CD14-positive monocyte (primary cell): ENCODE results near the gene TMEM151A. TPM values are rescaled to one million over a fixed set of nuclear protein-coding genes. Genes with fewer than 3 reads are reported as not detected.
"Not testable (repeated sequence)": the region's sequence is repeated elsewhere in the genome, so short reads cannot be mapped to it uniquely, and the experiment has no call there.

ENCODE experiments used
- DNase-seq, 3 donors: peaks; one replicate each; pipeline ENCODE4 v3.0.0-alpha.2; 2011 to 2022
- H2AFZ ChIP-seq: 2 replicates; pipeline ENCODE4 v1.6.0; 2012; ENCODE audit warnings: mild to moderate bottlenecking, low read depth, low read length, inconsistent platforms; ENCODE audit not compliant: insufficient read depth, poor library complexity, severe bottlenecking
- H3K27ac ChIP-seq, 2 donors: 1 replicate in 1 of 2; 2 replicates in 1 of 2; pipeline ENCODE4 v1.5.1; 2012 to 2013; ENCODE audit warnings: low read length in 2 of 2, control low read depth in 1 of 2, inconsistent platforms in 1 of 2, low read depth in 1 of 2, mild to moderate bottlenecking in 1 of 2
- H3K27me3 ChIP-seq, 2 donors: one replicate each; pipeline versions ENCODE4 v1.6.0 to v1.6.1; 2011 to 2013; ENCODE audit warnings: low read length in 2 of 2; ENCODE audit not compliant: control insufficient read depth in 2 of 2, insufficient read depth in 2 of 2
- H3K36me3 ChIP-seq, 2 donors: replicated peaks in 1 of 2; 1 replicate in 1 of 2; 2 replicates in 1 of 2; pipeline versions ENCODE4 v1.5.1 to v1.6.1; 2012 to 2013; ENCODE audit warnings: low read length in 2 of 2, control low read depth in 1 of 2, inconsistent platforms in 1 of 2, mild to moderate bottlenecking in 1 of 2; ENCODE audit not compliant: insufficient read depth in 2 of 2, control insufficient read depth in 1 of 2
- H3K4me1 ChIP-seq, 2 donors: 1 replicate in 1 of 2; 2 replicates in 1 of 2; pipeline versions ENCODE4 v1.5.1 to v1.6.1; 2012 to 2013; ENCODE audit warnings: low read length in 2 of 2, control low read depth in 1 of 2, inconsistent platforms in 1 of 2, mild to moderate bottlenecking in 1 of 2, moderate library complexity in 1 of 2; ENCODE audit not compliant: insufficient read depth in 2 of 2, control insufficient read depth in 1 of 2
- H3K4me2 ChIP-seq: replicated peaks from 2 replicates; pipeline ENCODE3; 2012; ENCODE audit warnings: low read length, moderate library complexity, mild to moderate bottlenecking; ENCODE audit not compliant: poor library complexity, severe bottlenecking; ENCODE audit errors: extremely low read depth
- H3K4me3 ChIP-seq, 3 experiments: fragments of 200-600 bp in 1 of 3; sonication (generic) in 1 of 3; replicated peaks in 1 of 3; 1 replicate in 2 of 3; 2 replicates in 1 of 3; pipeline ENCODE4 v1.5.1; 2011 to 2013; ENCODE audit warnings: low read length in 3 of 3, mild to moderate bottlenecking in 3 of 3, control low read depth in 2 of 3, low read depth in 2 of 3, inconsistent platforms in 1 of 3, moderate library complexity in 1 of 3
- H3K79me2 ChIP-seq: 2 replicates; pipeline ENCODE4 v1.6.0; 2012; ENCODE audit warnings: mild to moderate bottlenecking, control low read depth, inconsistent platforms, low read length, moderate library complexity; ENCODE audit not compliant: insufficient read depth
- H3K9ac ChIP-seq: 2 replicates; pipeline ENCODE4 v1.6.0; 2017; ENCODE audit warnings: low read length, mild to moderate bottlenecking; ENCODE audit not compliant: insufficient read depth, poor library complexity, severe bottlenecking
- H3K9me3 ChIP-seq, 2 donors: replicated peaks in 1 of 2; 1 replicate in 1 of 2; 2 replicates in 1 of 2; pipeline versions ENCODE4 v1.5.1 to v1.6.1; 2012 to 2013; ENCODE audit warnings: low read length in 2 of 2, control low read depth in 1 of 2; ENCODE audit not compliant: control insufficient read depth in 1 of 2, insufficient read depth in 1 of 2
- H4K20me1 ChIP-seq: 2 replicates; pipeline ENCODE4 v1.6.0; 2012; ENCODE audit warnings: mild to moderate bottlenecking, low read length, control low read depth, moderate library complexity; ENCODE audit not compliant: insufficient read depth
- H3K27ac Mint-ChIP-seq, 7 donors: one replicate each; pipeline ENCODE4 v1.8.0; 2020; ENCODE audit warnings: mild to moderate bottlenecking in 7 of 7, mixed read lengths in 7 of 7, moderate library complexity in 6 of 7, inconsistent platforms in 2 of 7
- H3K27me3 Mint-ChIP-seq, 3 donors: one replicate each; pipeline ENCODE4 v1.8.0; 2021 to 2022; ENCODE audit warnings: low read depth in 3 of 3, mild to moderate bottlenecking in 3 of 3, mixed read lengths in 3 of 3, moderate library complexity in 3 of 3, inconsistent platforms in 1 of 3
- H3K36me3 Mint-ChIP-seq, 2 donors: one replicate each; pipeline ENCODE4 v1.8.0; 2020; ENCODE audit warnings: mixed read lengths in 2 of 2, inconsistent platforms in 1 of 2, mild to moderate bottlenecking in 1 of 2
- H3K4me1 Mint-ChIP-seq: one replicate; pipeline ENCODE4 v1.8.0; 2020; ENCODE audit warnings: mild to moderate bottlenecking, mixed read lengths
- H3K4me3 Mint-ChIP-seq, 2 donors: one replicate each; pipeline ENCODE4 v1.8.0; 2020; ENCODE audit warnings: mild to moderate bottlenecking in 2 of 2, mixed read lengths in 2 of 2, moderate library complexity in 1 of 2
- H3K9me3 Mint-ChIP-seq, 7 donors: one replicate each; pipeline ENCODE4 v1.8.0; 2020 to 2022; ENCODE audit warnings: mixed read lengths in 7 of 7, mild to moderate bottlenecking in 6 of 7, moderate library complexity in 6 of 7, inconsistent platforms in 2 of 7
- WGBS: methylation state at CpG from one replicate; pipeline ENCODE4 v1.1.5; 2013; ENCODE audit warnings: missing lambda C conversion rate; ENCODE audit not compliant: insufficient coverage; 5-methylcytosine and 5-hydroxymethylcytosine counted together
- intact Hi-C, 2 donors: fragments of 100-400 bp; cut with micrococcal nuclease; formaldehyde crosslinking; loops; one replicate each; pipeline versions ENCODE4 v1.15.0 to v1.15.1; 2023
- polyA plus RNA-seq, 3 donors: library from polyadenylated mRNA; depleted of rRNA in 1 of 3; unstranded in 2 of 3; stranded (reverse) in 1 of 3; fragments of 300-500 nt in 2 of 3; fragments of >200 nt in 1 of 3; fragmentation: Illumina TruSeq in 2 of 3; gene quantifications; 1 replicate in 2 of 3; 2 replicates in 1 of 3; pipeline ENCODE4 v1.2.3, GENCODE V29; 2012 to 2021
- TF ChIP-seq, protein P1 (sequence below): fragments of 200-600 bp; IDR thresholded peaks from one replicate; pipeline ENCODE4 v1.8.0; 2022; ENCODE audit warnings: antibody characterized with exemption, mild to moderate bottlenecking

TMEM151A gene
- polyA plus RNA-seq, 3 donors, result not detected

DNA sequence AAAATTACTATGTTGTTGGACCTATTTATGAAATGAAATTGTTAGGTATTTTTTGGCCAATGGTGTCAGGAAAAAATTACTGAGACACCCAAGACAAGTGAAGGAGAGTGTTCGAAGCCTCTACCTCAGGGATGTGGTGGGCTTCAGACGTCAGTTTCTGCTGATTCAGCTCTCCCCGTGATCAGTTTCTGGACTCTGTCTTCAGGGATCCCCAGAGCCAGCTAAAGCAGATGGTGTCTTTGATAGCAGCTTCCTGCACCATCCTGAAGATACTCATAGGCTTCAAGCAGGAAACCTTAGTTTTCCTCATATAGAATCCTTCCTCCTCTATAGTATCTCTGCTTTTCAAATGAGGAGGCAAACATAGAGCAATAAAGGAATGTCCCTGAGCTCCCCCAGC is 17.8 kb downstream of the TMEM151A start:
- peaks cover 22% of the 10 kb centered on the region for H3K4me1 Mint-ChIP-seq
- Histone ChIP-seq H3K27ac (no peak overlapping the region), H3K36me3 (no peaks in the 10 kb centered on the region), H3K4me2 (no peak overlapping the region), H2AFZ (no peak overlapping the region), H3K4me1 (peaks cover 25 to 31% of the 10 kb centered on the region in 2 donors), H3K9me3 (no peaks in the 10 kb centered on the region), H3K9ac (no peak overlapping the region), H3K4me3 (no peak overlapping the region), H3K79me2 (no peaks in the 10 kb centered on the region), H3K27me3 (no peaks in the 10 kb centered on the region), H4K20me1 (no peaks in the 10 kb centered on the region)
- DNase-seq, result no peak
- no CpG with 5 or more reads among the region's 3 CpGs for WGBS
- intact Hi-C loops, result no loop called here
- no peak overlapping the region for H3K4me3 Mint-ChIP-seq
- H3K27ac Mint-ChIP-seq, result no peak overlapping the region
- H3K27me3 Mint-ChIP-seq, result peaks cover 4 to 15% (median 12%) of the 10 kb centered on the region in 3 donors
- no peaks in the 10 kb centered on the region for H3K36me3 Mint-ChIP-seq
- H3K9me3 Mint-ChIP-seq, result no peaks in the 10 kb centered on the region
- TF ChIP-seq, protein P1, sequence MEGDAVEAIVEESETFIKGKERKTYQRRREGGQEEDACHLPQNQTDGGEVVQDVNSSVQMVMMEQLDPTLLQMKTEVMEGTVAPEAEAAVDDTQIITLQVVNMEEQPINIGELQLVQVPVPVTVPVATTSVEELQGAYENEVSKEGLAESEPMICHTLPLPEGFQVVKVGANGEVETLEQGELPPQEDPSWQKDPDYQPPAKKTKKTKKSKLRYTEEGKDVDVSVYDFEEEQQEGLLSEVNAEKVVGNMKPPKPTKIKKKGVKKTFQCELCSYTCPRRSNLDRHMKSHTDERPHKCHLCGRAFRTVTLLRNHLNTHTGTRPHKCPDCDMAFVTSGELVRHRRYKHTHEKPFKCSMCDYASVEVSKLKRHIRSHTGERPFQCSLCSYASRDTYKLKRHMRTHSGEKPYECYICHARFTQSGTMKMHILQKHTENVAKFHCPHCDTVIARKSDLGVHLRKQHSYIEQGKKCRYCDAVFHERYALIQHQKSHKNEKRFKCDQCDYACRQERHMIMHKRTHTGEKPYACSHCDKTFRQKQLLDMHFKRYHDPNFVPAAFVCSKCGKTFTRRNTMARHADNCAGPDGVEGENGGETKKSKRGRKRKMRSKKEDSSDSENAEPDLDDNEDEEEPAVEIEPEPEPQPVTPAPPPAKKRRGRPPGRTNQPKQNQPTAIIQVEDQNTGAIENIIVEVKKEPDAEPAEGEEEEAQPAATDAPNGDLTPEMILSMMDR, result no peak

DNA sequence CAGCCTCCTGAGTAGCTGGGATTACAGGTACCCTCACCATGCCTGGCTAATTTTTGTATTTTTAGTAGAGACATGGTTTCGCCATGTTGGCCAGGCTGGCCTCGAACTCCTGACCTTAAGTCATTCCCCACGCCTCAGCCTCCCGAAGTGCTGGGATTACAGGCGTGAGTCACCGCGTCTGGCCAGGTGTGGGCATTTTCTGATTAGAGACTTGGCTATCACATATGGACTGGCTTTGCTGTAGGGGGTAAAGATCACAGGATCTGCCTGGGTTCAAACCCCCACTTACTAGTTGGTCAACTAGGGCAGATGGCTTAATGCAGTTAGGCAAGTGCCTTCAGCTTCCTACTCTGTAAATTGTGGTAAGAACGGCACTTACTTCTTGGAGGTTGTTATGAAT is 18.6 kb downstream of the TMEM151A start:
- Histone ChIP-seq H3K9me3 (no peaks in the 10 kb centered on the region), H2AFZ (no peak overlapping the region), H3K9ac (no peak overlapping the region), H3K79me2 (no peaks in the 10 kb centered on the region), H3K27ac (no peak overlapping the region), H3K36me3 (no peaks in the 10 kb centered on the region), H3K4me1 (peaks cover 25 to 33% of the 10 kb centered on the region in 2 donors), H3K4me3 (no peak overlapping the region), H4K20me1 (no peaks in the 10 kb centered on the region), H3K4me2 (no peak overlapping the region), H3K27me3 (no peaks in the 10 kb centered on the region)
- TF ChIP-seq, protein P1, result no peak
- H3K4me3 Mint-ChIP-seq, result peak overlapping the region in 1 of 2 donors; percentile 11
- WGBS, result 92% methylated on average over 5 of the region's 8 CpGs
- no peaks in the 10 kb centered on the region for H3K36me3 Mint-ChIP-seq
- peaks cover 0 to under 1% (median 0%) of the 10 kb centered on the region in 7 donors for H3K9me3 Mint-ChIP-seq
- no peak for DNase-seq
- peaks cover 6 to 13% (median 12%) of the 10 kb centered on the region in 3 donors for H3K27me3 Mint-ChIP-seq
- intact Hi-C loops, result loop anchor here in 1 of 2 donors (10.0 kb wide), 1 partner anchor 74 kb away; no protein-coding TSS in a partner anchor
- no peak overlapping the region for H3K27ac Mint-ChIP-seq
- H3K4me1 Mint-ChIP-seq, result peaks cover 22% of the 10 kb centered on the region

- DNase-seq, H3K9ac ChIP-seq, H2AFZ ChIP-seq, H3K36me3 Mint-ChIP-seq, H3K4me2 ChIP-seq, H3K27ac Mint-ChIP-seq, H3K27me3 ChIP-seq, H3K9me3 ChIP-seq, H3K27ac ChIP-seq, H3K36me3 ChIP-seq, H3K4me3 Mint-ChIP-seq, H4K20me1 ChIP-seq, H3K79me2 ChIP-seq, H3K4me3 ChIP-seq, H3K9me3 Mint-ChIP-seq: not testable (repeated sequence)
- H3K4me1 ChIP-seq, result peaks cover 25 to 33% of the 10 kb centered on the region in 2 donors
- Mint-ChIP-seq H3K27me3 (peaks cover 9 to 17% (median 12%) of the 10 kb centered on the region in 3 donors), H3K4me1 (peaks cover 24% of the 10 kb centered on the region)
- intact Hi-C loops, result loop anchor here (1.0 to 10.0 kb wide), 2 partner anchors 74 to 78 kb away; no protein-coding TSS in a partner anchor
- 91% methylated on average over 9 of the region's 18 CpGs for WGBS
Measured at GRCh38 chr11:66310803-66311440, 19.2 kb downstream of the TMEM151A start.
